PC-3 (cell line): Measurements from ENCODE around the gene C9orf72.

Experiments used
- EZH2 ChIP-seq: fragments of 300-600 bp; sonication (generic); IDR thresholded peaks from one replicate; pipeline ENCODE4 v1.6.1; 2017; ENCODE audit warnings: antibody characterized with exemption, mild to moderate bottlenecking, low read length; ENCODE audit not compliant: unreplicated experiment
- TF ChIP-seq, protein P1 (sequence below): fragments of 300-600 bp; sonication (generic); conservative IDR thresholded peaks from 2 replicates; pipeline ENCODE4 v1.5.1; 2017; ENCODE audit warnings: antibody characterized with exemption, low read depth, mild to moderate bottlenecking, low read length

- TF ChIP-seq, protein P1, sequence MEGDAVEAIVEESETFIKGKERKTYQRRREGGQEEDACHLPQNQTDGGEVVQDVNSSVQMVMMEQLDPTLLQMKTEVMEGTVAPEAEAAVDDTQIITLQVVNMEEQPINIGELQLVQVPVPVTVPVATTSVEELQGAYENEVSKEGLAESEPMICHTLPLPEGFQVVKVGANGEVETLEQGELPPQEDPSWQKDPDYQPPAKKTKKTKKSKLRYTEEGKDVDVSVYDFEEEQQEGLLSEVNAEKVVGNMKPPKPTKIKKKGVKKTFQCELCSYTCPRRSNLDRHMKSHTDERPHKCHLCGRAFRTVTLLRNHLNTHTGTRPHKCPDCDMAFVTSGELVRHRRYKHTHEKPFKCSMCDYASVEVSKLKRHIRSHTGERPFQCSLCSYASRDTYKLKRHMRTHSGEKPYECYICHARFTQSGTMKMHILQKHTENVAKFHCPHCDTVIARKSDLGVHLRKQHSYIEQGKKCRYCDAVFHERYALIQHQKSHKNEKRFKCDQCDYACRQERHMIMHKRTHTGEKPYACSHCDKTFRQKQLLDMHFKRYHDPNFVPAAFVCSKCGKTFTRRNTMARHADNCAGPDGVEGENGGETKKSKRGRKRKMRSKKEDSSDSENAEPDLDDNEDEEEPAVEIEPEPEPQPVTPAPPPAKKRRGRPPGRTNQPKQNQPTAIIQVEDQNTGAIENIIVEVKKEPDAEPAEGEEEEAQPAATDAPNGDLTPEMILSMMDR, result no peak
- TF ChIP-seq EZH2, result no peak
Observed at GRCh38 chr9:27541740-27542139, 31.5 kb downstream of the C9orf72 start.
